Natural killer cell (primary cell): ENCODE results near the gene ARHGEF37. TPM values are rescaled to one million over a fixed set of nuclear protein-coding genes. Genes with fewer than 3 reads are reported as not detected.

ENCODE experiments used
- ATAC-seq, 3 donors: fragments of 150-1000 bp in 2 of 3; fragments of 200-7000 bp in 1 of 3; cut with Tn5 transposase; 1 replicate in 1 of 3; 2 replicates in 2 of 3; pipeline ENCODE4 v1.10.0; 2021; ENCODE audit warnings: mild to moderate bottlenecking in 2 of 3, moderate library complexity in 2 of 3
- DNase-seq, 2 donors: peaks; one replicate each; pipeline versions ENCODE4 v3.0.0 to v3.0.0-alpha.2; 2013 to 2021; ENCODE audit warnings: mixed read lengths in 1 of 2
- H3K27ac ChIP-seq: one replicate; pipeline ENCODE4 v1.5.1; 2013; ENCODE audit warnings: mild to moderate bottlenecking, low read length
- H3K27me3 ChIP-seq: one replicate; pipeline ENCODE4 v1.6.1; 2013; ENCODE audit warnings: low read length; ENCODE audit not compliant: control insufficient read depth, insufficient read depth
- H3K36me3 ChIP-seq: one replicate; pipeline ENCODE4 v1.6.1; 2013; ENCODE audit warnings: low read length; ENCODE audit not compliant: control insufficient read depth, insufficient read depth
- H3K4me1 ChIP-seq: one replicate; pipeline ENCODE4 v1.6.1; 2013; ENCODE audit warnings: low read length; ENCODE audit not compliant: control insufficient read depth, insufficient read depth
- H3K4me3 ChIP-seq: one replicate; pipeline ENCODE4 v1.5.1; 2013; ENCODE audit warnings: low read length
- H3K9me3 ChIP-seq: one replicate; pipeline ENCODE4 v1.6.1; 2013; ENCODE audit warnings: low read length; ENCODE audit not compliant: control insufficient read depth, insufficient read depth
- H3K27ac Mint-ChIP-seq, 2 donors: one replicate each; pipeline ENCODE4 v1.8.0; 2022; ENCODE audit warnings: mild to moderate bottlenecking in 2 of 2, mixed read lengths in 2 of 2, moderate library complexity in 1 of 2
- H3K27me3 Mint-ChIP-seq, 2 donors: one replicate each; pipeline ENCODE4 v1.8.0; 2022; ENCODE audit warnings: low read depth in 2 of 2, mixed read lengths in 2 of 2
- H3K36me3 Mint-ChIP-seq: one replicate; pipeline ENCODE4 v1.8.0; 2022; ENCODE audit warnings: mixed read lengths
- H3K4me1 Mint-ChIP-seq, 2 donors: one replicate each; pipeline ENCODE4 v1.8.0; 2022; ENCODE audit warnings: mixed read lengths in 2 of 2
- H3K4me3 Mint-ChIP-seq: one replicate; pipeline ENCODE4 v1.8.0; 2022; ENCODE audit warnings: mild to moderate bottlenecking, moderate library complexity, mixed read lengths
- H3K9me3 Mint-ChIP-seq, 2 donors: one replicate each; pipeline ENCODE4 v1.8.0; 2022; ENCODE audit warnings: mixed read lengths in 2 of 2
- WGBS: methylation state at CpG from one replicate; pipeline ENCODE4 v1.1.7; 2013; ENCODE audit warnings: missing lambda C conversion rate; ENCODE audit not compliant: insufficient coverage; 5-methylcytosine and 5-hydroxymethylcytosine counted together
- intact Hi-C: fragments of 100-400 bp; cut with micrococcal nuclease; formaldehyde crosslinking; loops from one replicate; pipeline ENCODE4 v1.14.2; 2022
- total RNA-seq, 4 donors: library from RNA; stranded (reverse); fragments of 120-200 nt in 1 of 4; gene quantifications; one replicate each; pipeline versions ENCODE4 v1.2.3 to v1.2.4, GENCODE V29; 2013 to 2022
- TF ChIP-seq, protein P1 (sequence below): fragments of 200-600 bp; IDR thresholded peaks from one replicate; pipeline ENCODE4 v1.8.0; 2022; ENCODE audit warnings: antibody characterized with exemption

Gene ARHGEF37
- total RNA-seq, 3 donors from 2014 or later (not counting 1 experiment from before 2014, with no cell fraction given) = 0.61 to 2.6 TPM; not detected in 1

- peaks cover 20 to 22% of the 10 kb centered on the region in 2 donors for H3K4me1 Mint-ChIP-seq
- no peak overlapping the region for H3K4me3 Mint-ChIP-seq
- no peak overlapping the region for H3K27ac ChIP-seq
- intact Hi-C loops = no loop called here
- H3K9me3 Mint-ChIP-seq = no peaks in the 10 kb centered on the region
- H3K4me3 ChIP-seq = no peak overlapping the region
- ATAC-seq = no peak
- H3K27ac Mint-ChIP-seq = no peak overlapping the region
- no peaks in the 10 kb centered on the region for H3K9me3 ChIP-seq
- no peaks in the 10 kb centered on the region for H3K36me3 ChIP-seq
- no peaks in the 10 kb centered on the region for H3K36me3 Mint-ChIP-seq
- DNase-seq = no peak
- no peaks in the 10 kb centered on the region for H3K27me3 ChIP-seq
- no peaks in the 10 kb centered on the region for H3K27me3 Mint-ChIP-seq
- peaks cover 20% of the 10 kb centered on the region for H3K4me1 ChIP-seq
- TF ChIP-seq, protein P1, sequence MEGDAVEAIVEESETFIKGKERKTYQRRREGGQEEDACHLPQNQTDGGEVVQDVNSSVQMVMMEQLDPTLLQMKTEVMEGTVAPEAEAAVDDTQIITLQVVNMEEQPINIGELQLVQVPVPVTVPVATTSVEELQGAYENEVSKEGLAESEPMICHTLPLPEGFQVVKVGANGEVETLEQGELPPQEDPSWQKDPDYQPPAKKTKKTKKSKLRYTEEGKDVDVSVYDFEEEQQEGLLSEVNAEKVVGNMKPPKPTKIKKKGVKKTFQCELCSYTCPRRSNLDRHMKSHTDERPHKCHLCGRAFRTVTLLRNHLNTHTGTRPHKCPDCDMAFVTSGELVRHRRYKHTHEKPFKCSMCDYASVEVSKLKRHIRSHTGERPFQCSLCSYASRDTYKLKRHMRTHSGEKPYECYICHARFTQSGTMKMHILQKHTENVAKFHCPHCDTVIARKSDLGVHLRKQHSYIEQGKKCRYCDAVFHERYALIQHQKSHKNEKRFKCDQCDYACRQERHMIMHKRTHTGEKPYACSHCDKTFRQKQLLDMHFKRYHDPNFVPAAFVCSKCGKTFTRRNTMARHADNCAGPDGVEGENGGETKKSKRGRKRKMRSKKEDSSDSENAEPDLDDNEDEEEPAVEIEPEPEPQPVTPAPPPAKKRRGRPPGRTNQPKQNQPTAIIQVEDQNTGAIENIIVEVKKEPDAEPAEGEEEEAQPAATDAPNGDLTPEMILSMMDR = no peak
- WGBS = 95% methylated on average over 13 of the region's 14 CpGs
Measured at GRCh38 chr5:149609640-149610219, 28.4 kb downstream of the ARHGEF37 start.

- Histone ChIP-seq H3K4me1 (peaks cover 15% of the 10 kb centered on the region), H3K36me3 (no peaks in the 10 kb centered on the region), H3K9me3 (no peaks in the 10 kb centered on the region), H3K4me3 (no peak overlapping the region), H3K27me3 (no peaks in the 10 kb centered on the region), H3K27ac (no peak overlapping the region)
- no peaks in the 10 kb centered on the region for H3K9me3 Mint-ChIP-seq
- no peak overlapping the region for H3K4me3 Mint-ChIP-seq
- TF ChIP-seq, protein P1 = no peak
- no peak overlapping the region for H3K27ac Mint-ChIP-seq
- WGBS = 100% methylated on average over 4 of the region's 4 CpGs
- DNase-seq (no peak), ATAC-seq (no peak)
- H3K27me3 Mint-ChIP-seq = no peaks in the 10 kb centered on the region
- intact Hi-C loops = no loop called here
- H3K4me1 Mint-ChIP-seq = peaks cover 16 to 18% of the 10 kb centered on the region in 2 donors
- H3K36me3 Mint-ChIP-seq = no peaks in the 10 kb centered on the region
Measured at GRCh38 chr5:149610589-149611255, 29.4 kb downstream of the ARHGEF37 start.

DNA sequence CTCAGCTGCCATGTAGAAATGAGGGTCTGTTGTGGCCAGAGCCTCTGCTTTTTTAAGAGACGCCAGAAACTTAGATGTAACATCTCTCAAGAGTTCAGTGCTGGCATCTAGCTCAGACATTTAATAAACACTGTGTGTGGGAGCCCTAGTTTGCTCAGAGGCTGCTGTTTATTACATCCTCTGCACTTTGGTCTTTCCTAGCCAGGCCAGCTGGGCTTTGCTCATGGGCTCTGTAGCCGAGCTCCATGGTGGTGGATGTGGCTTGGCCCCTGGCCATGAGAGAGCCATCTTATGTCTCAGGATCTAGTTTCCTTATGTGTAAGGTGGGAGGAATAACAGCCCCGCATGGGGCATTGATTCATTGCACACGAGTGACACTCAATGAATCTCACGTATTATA, 30.0 kb downstream of the ARHGEF37 start:
- Histone ChIP-seq H3K4me3 (no peak overlapping the region), H3K4me1 (peaks cover 9% of the 10 kb centered on the region), H3K27me3 (no peaks in the 10 kb centered on the region), H3K9me3 (no peaks in the 10 kb centered on the region), H3K27ac (no peak overlapping the region), H3K36me3 (no peaks in the 10 kb centered on the region)
- Mint-ChIP-seq H3K27ac (no peak overlapping the region), H3K27me3 (no peaks in the 10 kb centered on the region), H3K36me3 (no peaks in the 10 kb centered on the region), H3K4me1 (peaks cover 10 to 12% of the 10 kb centered on the region in 2 donors), H3K4me3 (no peak overlapping the region), H3K9me3 (no peaks in the 10 kb centered on the region)
- intact Hi-C loops = no loop called here
- no peak for DNase-seq
- TF ChIP-seq, protein P1 = no peak
- ATAC-seq = no peak
- 80% methylated on average over 5 of the region's 5 CpGs for WGBS
